GM12878 (cell line): ENCODE measurements around the gene DDX31. TPM values are rescaled to one million over a fixed set of nuclear protein-coding genes. Genes with fewer than 3 reads are reported as not detected.

Source experiments
- ATAC-seq: fragments of 200-7000 bp; cut with Tn5 transposase; 3 replicates; pipeline ENCODE4 v1.9.1; 2020; ENCODE audit warnings: mild to moderate bottlenecking, moderate library complexity
- BruUV-seq: library from RNA; stranded (reverse); fragments of 400-500 nt; replicated peaks from 2 replicates; lab custom pipeline; 2021; lab: Mats Ljungman, UMichigan
- CTCF ChIA-PET: fragments of 300-600 bp; sonication (Branson Sonifier 250); formaldehyde crosslinking; extraction: SDS; loops from one replicate; lab custom pipeline; 2021; ENCODE audit warnings: inconsistent platforms; lab: Yijun Ruan, JAX
- POLR2A ChIA-PET: fragments of 350-600 bp; formaldehyde crosslinking; extraction: SDS; loops from one replicate; lab custom pipeline; 2021; ENCODE audit warnings: inconsistent platforms; lab: Charles Lee
- RAD21 ChIA-PET: fragments of 300-600 bp; sonication (Branson Sonifier 250); formaldehyde crosslinking; loops from one replicate; lab custom pipeline; 2023; ENCODE audit warnings: antibody characterized with exemption; ENCODE audit not compliant: unreplicated experiment; lab: Charles Lee
- SMC1A ChIA-PET: fragments of 300-600 bp; sonication (Branson Sonifier 250); formaldehyde crosslinking; loops from one replicate; lab custom pipeline; 2023; ENCODE audit not compliant: unreplicated experiment, uncharacterized antibody; lab: Charles Lee
- DNase-seq: peaks from one replicate; pipeline ENCODE4 v3.0.0-alpha.2; 2011; ENCODE audit warnings: low read depth, low spot score
- FAIRE-seq: peaks from 3 replicates; lab custom pipeline; 2011; peaks lifted over from hg19 to GRCh38; lab: Jason Lieb, UNC
- H2AFZ ChIP-seq: 2 replicates; pipeline ENCODE4 v1.6.0; 2011; ENCODE audit warnings: low read depth, low read length, control low read depth; ENCODE audit not compliant: control insufficient read depth
- H3K27ac ChIP-seq: 2 replicates; pipeline ENCODE4 v1.5.1; 2011; ENCODE audit warnings: control low read depth; ENCODE audit not compliant: control insufficient read depth, insufficient read depth
- H3K27me3 ChIP-seq, 2 experiments: replicated peaks in 1 of 2; 2 replicates each; pipeline versions ENCODE4 v1.6.0 to v1.6.1; 2011; ENCODE audit warnings: low read length in 1 of 2; ENCODE audit not compliant: control insufficient read depth in 2 of 2, insufficient read depth in 2 of 2
- H3K36me3 ChIP-seq, 2 experiments: 2 replicates each; pipeline ENCODE4 v1.5.1; 2011; ENCODE audit warnings: low read length in 1 of 2; ENCODE audit not compliant: control insufficient read depth in 2 of 2, insufficient read depth in 2 of 2
- H3K4me1 ChIP-seq: 2 replicates; pipeline ENCODE4 v1.6.1; 2011; ENCODE audit warnings: mild to moderate bottlenecking, low read length, moderate library complexity, mixed read lengths; ENCODE audit not compliant: control insufficient read depth, insufficient read depth
- H3K4me2 ChIP-seq: 2 replicates; pipeline ENCODE4 v1.6.0; 2011; ENCODE audit warnings: control low read depth; ENCODE audit not compliant: control insufficient read depth, insufficient read depth
- H3K4me3 ChIP-seq: fragments of 200-600 bp; sonication (generic); 2 replicates; pipeline ENCODE4 v1.5.1; 2016
- H3K79me2 ChIP-seq: 2 replicates; pipeline ENCODE4 v1.6.0; 2011; ENCODE audit warnings: low read length; ENCODE audit not compliant: control insufficient read depth, insufficient read depth
- H3K9ac ChIP-seq: 2 replicates; pipeline ENCODE4 v1.8.0; 2011; ENCODE audit warnings: low read length, control low read depth, mixed read lengths; ENCODE audit not compliant: control insufficient read depth, insufficient read depth
- H3K9me3 ChIP-seq: replicated peaks from 3 replicates; pipeline ENCODE4 v1.5.1; 2011; ENCODE audit warnings: mild to moderate bottlenecking, low read length; ENCODE audit not compliant: control insufficient read depth, insufficient read depth
- H4K20me1 ChIP-seq: 2 replicates; pipeline ENCODE4 v1.6.0; 2011; ENCODE audit not compliant: control insufficient read depth, insufficient read depth
- ASH2L ChIP-seq: fragments of 300-600, 200-600 bp; sonication (generic); IDR thresholded peaks from 2 replicates; pipeline ENCODE4 v1.6.1; 2017; ENCODE audit warnings: low read depth, mild to moderate bottlenecking, borderline replicate concordance
- ATF3 ChIP-seq: IDR thresholded peaks from 2 replicates; pipeline ENCODE4 v1.6.1; 2011; ENCODE audit warnings: low read depth, mild to moderate bottlenecking, low read length, moderate library complexity, borderline replicate concordance; ENCODE audit errors: extremely low read depth
- BACH1 ChIP-seq: fragments of 450-650 bp; IDR thresholded peaks from 2 replicates; pipeline ENCODE4 v1.6.1; 2017; ENCODE audit warnings: mild to moderate bottlenecking, borderline replicate concordance
- BHLHE40 ChIP-seq, 2 experiments: fragments of 450-650 bp in 1 of 2; IDR thresholded peaks; 2 replicates each; pipeline ENCODE4 v1.6.1; 2011 to 2017; ENCODE audit warnings: low read depth in 2 of 2, borderline replicate concordance in 1 of 2, improper control_type of control experiment in 1 of 2, low read length in 1 of 2, mild to moderate bottlenecking in 1 of 2
- CBFB ChIP-seq: IDR thresholded peaks from 2 replicates; pipeline ENCODE4 v1.6.1; 2016; ENCODE audit warnings: antibody characterized with exemption, low read depth
- CBX5 ChIP-seq: sonication (generic); IDR thresholded peaks from 2 replicates; pipeline ENCODE4 v1.6.1; 2016; ENCODE audit warnings: low read depth, moderate library complexity, mild to moderate bottlenecking, inconsistent platforms
- HSF1 ChIP-seq: fragments of 150-350 bp; IDR thresholded peaks from 2 replicates; pipeline ENCODE4 v1.6.1; 2014; ENCODE audit warnings: mild to moderate bottlenecking, low read depth, low read length
- NR2F1 ChIP-seq: fragments of 450-650 bp; conservative IDR thresholded peaks from 2 replicates; pipeline ENCODE4 v1.6.1; 2017; ENCODE audit warnings: mild to moderate bottlenecking
- PKNOX1 ChIP-seq: fragments of 450-650 bp; IDR thresholded peaks from 2 replicates; pipeline ENCODE4 v1.6.1; 2016; ENCODE audit warnings: mild to moderate bottlenecking
- REST ChIP-seq: IDR thresholded peaks from 2 replicates; pipeline ENCODE4 v1.6.1; 2012; ENCODE audit warnings: mild to moderate bottlenecking, low read depth, low read length
- SMAD5 ChIP-seq: IDR thresholded peaks from 2 replicates; pipeline ENCODE4 v1.6.1; 2016; ENCODE audit warnings: antibody characterized with exemption, low read depth
- WRNIP1 ChIP-seq: IDR thresholded peaks from 2 replicates; pipeline ENCODE4 v1.6.1; 2011; ENCODE audit warnings: low read depth, low read length, improper control_type of control experiment, borderline replicate concordance
- YBX1 ChIP-seq: fragments of 450-650 bp; IDR thresholded peaks from 2 replicates; pipeline ENCODE4 v1.6.1; 2016; ENCODE audit warnings: antibody characterized with exemption
- WGBS: methylation state at CpG from one replicate; pipeline ENCODE4 v1.1.6; 2016; ENCODE audit warnings: low lambda C conversion rate; ENCODE audit not compliant: insufficient replicate concordance, insufficient coverage; ENCODE audit errors: missing lambda C conversion rate; 5-methylcytosine and 5-hydroxymethylcytosine counted together
- in situ Hi-C: fragments of 300-500 bp; cut with MboI; formaldehyde crosslinking; loops from 9 replicates; pipeline ENCODE4 v1.14.3; 2018; ENCODE audit warnings: mixed read lengths
- intact Hi-C: fragments of 100-400 bp; cut with micrococcal nuclease; formaldehyde crosslinking; loops from one replicate; pipeline ENCODE4 v1.14.2; 2022; ENCODE audit not compliant: unreplicated experiment
- polyA plus RNA-seq, 11 experiments: library from polyadenylated mRNA; depleted of rRNA in 4 of 11; unstranded in 6 of 11; stranded (reverse) in 5 of 11; fragments of >200 nt; fragmentation: Nextera tagmentation in 4 of 11; fragmentation: Illumina TruSeq in 1 of 11; extraction: Ambion mirVana in 4 of 11; extraction: Trizol in 1 of 11; gene quantifications; 1 replicate in 1 of 11; 2 replicates in 10 of 11; pipeline versions ENCODE4 v1.2.1 to v1.2.3, GENCODE V29; 2011 to 2016; ENCODE audit warnings: inconsistent platforms in 2 of 11, missing spikeins in 2 of 11, low read depth in 1 of 11
- total RNA-seq, 4 experiments: library from RNA; depleted of rRNA in 3 of 4; stranded (reverse); fragments of >200 nt in 3 of 4; fragmentation: Illumina TruSeq in 1 of 4; extraction: Trizol in 1 of 4; gene quantifications; 2 replicates each; pipeline versions ENCODE4 v1.2.1 to v1.2.3, GENCODE V29; 2013 to 2021
- TF ChIP-seq, protein P1 (sequence below): IDR thresholded peaks from 2 replicates; pipeline ENCODE4 v1.6.1; 2012; ENCODE audit warnings: low read depth, low read length, improper control_type of control experiment
- TF ChIP-seq, protein P2 (sequence below): IDR thresholded peaks from 2 replicates; pipeline ENCODE4 v1.6.1; 2011; ENCODE audit warnings: borderline replicate concordance, low read depth, mild to moderate bottlenecking, moderate library complexity, mixed read lengths, low read length; ENCODE audit not compliant: insufficient read depth; ENCODE audit errors: extremely low read length
- TF ChIP-seq, protein P3 (sequence below): IDR thresholded peaks from 2 replicates; pipeline ENCODE4 v1.6.1; 2011; ENCODE audit warnings: mild to moderate bottlenecking, low read depth, low read length, moderate library complexity; ENCODE audit not compliant: insufficient replicate concordance

Gene DDX31
- total and polyA plus RNA-seq, 10 of the 15 experiments (the other 5 are each of a cell fraction or from before 2014, with no cell fraction given) = 12.1 to 30.8 (median 20.8) TPM

GRCh38 chr9:132702254-132702653 lies 32.5 kb upstream of the DDX31 start:
- Histone ChIP-seq H3K9me3 (no peaks in the 10 kb centered on the region; the same call in none of the 3 replicates), H3K79me2 (no peaks in the 10 kb centered on the region), H3K9ac (no peak overlapping the region), H3K27me3 (no peaks in the 10 kb centered on the region), H2AFZ (no peak overlapping the region), H3K36me3 (no peaks in the 10 kb centered on the region), H3K4me3 (no peak overlapping the region), H3K4me2 (no peak overlapping the region), H4K20me1 (no peaks in the 10 kb centered on the region), H3K4me1 (no peaks in the 10 kb centered on the region), H3K27ac (no peak overlapping the region)
- no TSS peak for BruUV-seq
- in situ Hi-C loops (no loop called here), intact Hi-C loops (no loop called here)
- SMC1A ChIA-PET = no interaction called here
- CTCF ChIA-PET = no interaction called here
- DNase-seq = no peak
- RAD21 ChIA-PET = no interaction called here
- POLR2A ChIA-PET = no interaction called here
- FAIRE-seq = no peak
- no peak for ATAC-seq
- WGBS = 54% methylated on average over 1 of the region's 1 CpG
- no peak for TF ChIP-seq CBFB
- TF ChIP-seq YBX1 = no peak
- TF ChIP-seq BHLHE40 (IDR thresholded peaks at IDR 0.05; ENCODE audit: borderline replicate concordance in 1 of 2, low read depth in 2 of 2, low read length in 1 of 2) = no peak
- no peak for TF ChIP-seq REST
- no peak for TF ChIP-seq BACH1
- TF ChIP-seq HSF1 = no peak
- TF ChIP-seq SMAD5 = no peak
- no peak for TF ChIP-seq CBX5
- TF ChIP-seq ASH2L = no peak
- no peak for TF ChIP-seq ATF3
- TF ChIP-seq, protein P1, sequence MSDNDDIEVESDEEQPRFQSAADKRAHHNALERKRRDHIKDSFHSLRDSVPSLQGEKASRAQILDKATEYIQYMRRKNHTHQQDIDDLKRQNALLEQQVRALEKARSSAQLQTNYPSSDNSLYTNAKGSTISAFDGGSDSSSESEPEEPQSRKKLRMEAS = no peak
- TF ChIP-seq, protein P2, sequence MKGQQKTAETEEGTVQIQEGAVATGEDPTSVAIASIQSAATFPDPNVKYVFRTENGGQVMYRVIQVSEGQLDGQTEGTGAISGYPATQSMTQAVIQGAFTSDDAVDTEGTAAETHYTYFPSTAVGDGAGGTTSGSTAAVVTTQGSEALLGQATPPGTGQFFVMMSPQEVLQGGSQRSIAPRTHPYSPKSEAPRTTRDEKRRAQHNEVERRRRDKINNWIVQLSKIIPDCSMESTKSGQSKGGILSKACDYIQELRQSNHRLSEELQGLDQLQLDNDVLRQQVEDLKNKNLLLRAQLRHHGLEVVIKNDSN = no peak
- TF ChIP-seq PKNOX1 = no peak
- TF ChIP-seq, protein P3, sequence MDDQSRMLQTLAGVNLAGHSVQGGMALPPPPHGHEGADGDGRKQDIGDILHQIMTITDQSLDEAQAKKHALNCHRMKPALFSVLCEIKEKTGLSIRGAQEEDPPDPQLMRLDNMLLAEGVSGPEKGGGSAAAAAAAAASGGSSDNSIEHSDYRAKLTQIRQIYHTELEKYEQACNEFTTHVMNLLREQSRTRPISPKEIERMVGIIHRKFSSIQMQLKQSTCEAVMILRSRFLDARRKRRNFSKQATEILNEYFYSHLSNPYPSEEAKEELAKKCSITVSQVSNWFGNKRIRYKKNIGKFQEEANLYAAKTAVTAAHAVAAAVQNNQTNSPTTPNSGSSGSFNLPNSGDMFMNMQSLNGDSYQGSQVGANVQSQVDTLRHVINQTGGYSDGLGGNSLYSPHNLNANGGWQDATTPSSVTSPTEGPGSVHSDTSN = no peak
- TF ChIP-seq NR2F1 = no peak
- TF ChIP-seq WRNIP1 = no peak
